ENCODE data around the gene DBH. TPM values are rescaled to one million over a fixed set of nuclear protein-coding genes. Genes with fewer than 3 reads are reported as not detected.

The DBH gene
- total and polyA plus RNA-seq, 2 donors (not counting 1 experiment from before 2014, with no cell fraction given), result not detected

GRCh38 chr9:133636902-133637301 is 739 bp downstream of the DBH start:
- CTCF ChIA-PET, result no interaction called here
- Mint-ChIP-seq H3K4me1 (no peaks in the 10 kb centered on the region), H3K27ac (no peak overlapping the region), H3K27me3 (peaks cover 18% of the 10 kb centered on the region), H3K4me3 (no peak overlapping the region), H3K9me3 (ENCODE audit: insufficient read depth) (no peaks in the 10 kb centered on the region)
- H3K4me1 ChIP-seq (ENCODE audit: control insufficient read depth in 2 of 2, insufficient read depth in 2 of 2, low read length in 2 of 2), result no peaks in the 10 kb centered on the region
- H3K27ac ChIP-seq (ENCODE audit: low read length in 2 of 2), result no peak overlapping the region
- H4K20me1 ChIP-seq (ENCODE audit: control insufficient read depth, insufficient read depth, low read length, poor library complexity, severe bottlenecking), result no peaks in the 10 kb centered on the region
- ATAC-seq (ENCODE audit: low read depth) (no peak), DNase-seq (no peak)
- no peak for TF ChIP-seq CTCF (IDR thresholded peaks at IDR 0.05)
- TF ChIP-seq EZH2 (IDR thresholded peaks at IDR 0.05; ENCODE audit: borderline replicate concordance, insufficient read depth, low read depth, low read length, poor library complexity, severe bottlenecking), result no peak
- no peak overlapping the region for H2AFZ ChIP-seq (ENCODE audit: insufficient read depth, low read depth, low read length, poor library complexity, severe bottlenecking)
- 84% methylated on average over 12 of the region's 12 CpGs for WGBS (ENCODE audit: insufficient coverage)
- intact Hi-C loops (cut with micrococcal nuclease), result no loop called here
- no peaks in the 10 kb centered on the region for H3K79me2 ChIP-seq (ENCODE audit: control insufficient read depth, insufficient read depth, low read length)
- POLR2A ChIA-PET, result no interaction called here
- no peaks in the 10 kb centered on the region for H3K9me3 ChIP-seq (ENCODE audit: control extremely low read depth in 1 of 3, control insufficient read depth in 2 of 3, insufficient read depth in 1 of 3, low read length in 2 of 3)
- H3K4me3 ChIP-seq (ENCODE audit: control extremely low read depth in 1 of 5, extremely low read depth in 1 of 5, insufficient read depth in 1 of 5, low read depth in 2 of 5, low read length in 4 of 5), result no peak overlapping the region
- peaks cover 0 to 8% (median 0%) of the 10 kb centered on the region in 4 experiments for H3K27me3 ChIP-seq (replicated peaks in 1 of 4; ENCODE audit: control extremely low read depth in 1 of 4, control insufficient read depth in 3 of 4, insufficient read depth in 4 of 4, low read length in 3 of 4)
- H3K36me3 ChIP-seq (replicated peaks in 1 of 2; ENCODE audit: control extremely low read depth in 1 of 2, control insufficient read depth in 1 of 2, extremely low read depth in 1 of 2, insufficient read depth in 2 of 2, low read length in 1 of 2), result no peaks in the 10 kb centered on the region
- H3K9ac ChIP-seq (ENCODE audit: low read length), result no peak overlapping the region
- no peak overlapping the region for H3K4me2 ChIP-seq (replicated peaks; ENCODE audit: low read depth, low read length, poor library complexity, severe bottlenecking)

GRCh38 chr9:133637451-133638055 is 1.4 kb downstream of the DBH start:
- H3K4me2 ChIP-seq (replicated peaks; ENCODE audit: low read depth, low read length, poor library complexity, severe bottlenecking), result no peak overlapping the region
- H4K20me1 ChIP-seq (ENCODE audit: control insufficient read depth, insufficient read depth, low read length, poor library complexity, severe bottlenecking), result no peaks in the 10 kb centered on the region
- DNase-seq (no peak), ATAC-seq (ENCODE audit: low read depth) (no peak)
- CTCF ChIA-PET, result no interaction called here
- H2AFZ ChIP-seq (ENCODE audit: insufficient read depth, low read depth, low read length, poor library complexity, severe bottlenecking), result no peak overlapping the region
- POLR2A ChIA-PET, result no interaction called here
- no peak overlapping the region for H3K9ac ChIP-seq (ENCODE audit: low read length)
- no peak overlapping the region for H3K4me3 ChIP-seq (ENCODE audit: control extremely low read depth in 1 of 5, extremely low read depth in 1 of 5, insufficient read depth in 1 of 5, low read depth in 2 of 5, low read length in 4 of 5)
- H3K79me2 ChIP-seq (ENCODE audit: control insufficient read depth, insufficient read depth, low read length), result no peaks in the 10 kb centered on the region
- H3K9me3 ChIP-seq (ENCODE audit: control extremely low read depth in 1 of 3, control insufficient read depth in 2 of 3, insufficient read depth in 1 of 3, low read length in 2 of 3), result no peaks in the 10 kb centered on the region
- H3K36me3 ChIP-seq (replicated peaks in 1 of 2; ENCODE audit: control extremely low read depth in 1 of 2, control insufficient read depth in 1 of 2, extremely low read depth in 1 of 2, insufficient read depth in 2 of 2, low read length in 1 of 2), result no peaks in the 10 kb centered on the region
- no peak overlapping the region for H3K27ac Mint-ChIP-seq
- WGBS (ENCODE audit: insufficient coverage), result 89% methylated on average over 12 of the region's 12 CpGs
- peaks cover 0 to 8% (median 0%) of the 10 kb centered on the region in 4 experiments for H3K27me3 ChIP-seq (replicated peaks in 1 of 4; ENCODE audit: control extremely low read depth in 1 of 4, control insufficient read depth in 3 of 4, insufficient read depth in 4 of 4, low read length in 3 of 4)
- intact Hi-C loops (cut with micrococcal nuclease), result no loop called here
- H3K4me1 ChIP-seq (ENCODE audit: control insufficient read depth in 2 of 2, insufficient read depth in 2 of 2, low read length in 2 of 2), result no peaks in the 10 kb centered on the region
- H3K27me3 Mint-ChIP-seq, result peaks cover 16% of the 10 kb centered on the region
- H3K4me3 Mint-ChIP-seq, result no peak overlapping the region
- no peak overlapping the region for H3K27ac ChIP-seq (ENCODE audit: low read length in 2 of 2)
- H3K9me3 Mint-ChIP-seq (ENCODE audit: insufficient read depth), result no peaks in the 10 kb centered on the region
- TF ChIP-seq CTCF (IDR thresholded peaks at IDR 0.05), result no peak
- TF ChIP-seq EZH2 (IDR thresholded peaks at IDR 0.05; ENCODE audit: borderline replicate concordance, insufficient read depth, low read depth, low read length, poor library complexity, severe bottlenecking), result no peak
- no peaks in the 10 kb centered on the region for H3K4me1 Mint-ChIP-seq
